Astrocyte of the cerebellum (primary cell): ENCODE measurements around the gene REN.

ENCODE experiments used
- DNase-seq: peaks from one replicate; pipeline ENCODE4 v3.0.0-alpha.2; 2011; ENCODE audit warnings: low read depth
- H3K4me3 ChIP-seq: 2 replicates; pipeline ENCODE4 v1.5.1; 2011; ENCODE audit warnings: mild to moderate bottlenecking, low read depth, low read length, moderate library complexity
- in situ Hi-C: cut with HindIII; loops from 2 replicates; pipeline ENCODE4 v1.10.0; 2017; ENCODE audit warnings: low sequenced_read_pairs
- TF ChIP-seq, protein P1 (sequence below): IDR thresholded peaks from 2 replicates; pipeline ENCODE4 v1.5.1; 2012; ENCODE audit warnings: low read length, low read depth, moderate library complexity, mild to moderate bottlenecking; ENCODE audit errors: missing control alignments

REN gene

DNA sequence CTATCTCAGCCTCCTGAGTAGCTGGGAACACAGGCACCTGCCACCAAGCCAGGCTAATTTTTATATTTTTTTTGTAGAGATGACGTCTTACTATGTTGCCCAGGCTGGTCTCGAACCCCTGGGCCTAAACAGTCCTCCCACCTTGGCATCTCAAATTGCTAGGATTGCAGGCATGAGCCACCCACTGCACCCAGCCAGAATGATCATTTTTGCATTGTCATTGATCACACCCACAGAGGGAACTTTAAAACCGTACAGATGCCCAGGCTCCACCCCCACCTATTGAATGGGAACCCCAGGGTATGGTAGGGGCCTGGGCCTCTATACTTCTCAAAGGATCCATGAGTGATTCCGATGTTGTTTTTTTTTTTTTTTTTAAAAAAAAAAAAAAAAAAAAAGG, 51.0 kb downstream of the REN start:
- no peak for DNase-seq
- TF ChIP-seq, protein P1, sequence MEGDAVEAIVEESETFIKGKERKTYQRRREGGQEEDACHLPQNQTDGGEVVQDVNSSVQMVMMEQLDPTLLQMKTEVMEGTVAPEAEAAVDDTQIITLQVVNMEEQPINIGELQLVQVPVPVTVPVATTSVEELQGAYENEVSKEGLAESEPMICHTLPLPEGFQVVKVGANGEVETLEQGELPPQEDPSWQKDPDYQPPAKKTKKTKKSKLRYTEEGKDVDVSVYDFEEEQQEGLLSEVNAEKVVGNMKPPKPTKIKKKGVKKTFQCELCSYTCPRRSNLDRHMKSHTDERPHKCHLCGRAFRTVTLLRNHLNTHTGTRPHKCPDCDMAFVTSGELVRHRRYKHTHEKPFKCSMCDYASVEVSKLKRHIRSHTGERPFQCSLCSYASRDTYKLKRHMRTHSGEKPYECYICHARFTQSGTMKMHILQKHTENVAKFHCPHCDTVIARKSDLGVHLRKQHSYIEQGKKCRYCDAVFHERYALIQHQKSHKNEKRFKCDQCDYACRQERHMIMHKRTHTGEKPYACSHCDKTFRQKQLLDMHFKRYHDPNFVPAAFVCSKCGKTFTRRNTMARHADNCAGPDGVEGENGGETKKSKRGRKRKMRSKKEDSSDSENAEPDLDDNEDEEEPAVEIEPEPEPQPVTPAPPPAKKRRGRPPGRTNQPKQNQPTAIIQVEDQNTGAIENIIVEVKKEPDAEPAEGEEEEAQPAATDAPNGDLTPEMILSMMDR: no peak
- in situ Hi-C loops: no loop called here
- no peak overlapping the region for H3K4me3 ChIP-seq

DNA sequence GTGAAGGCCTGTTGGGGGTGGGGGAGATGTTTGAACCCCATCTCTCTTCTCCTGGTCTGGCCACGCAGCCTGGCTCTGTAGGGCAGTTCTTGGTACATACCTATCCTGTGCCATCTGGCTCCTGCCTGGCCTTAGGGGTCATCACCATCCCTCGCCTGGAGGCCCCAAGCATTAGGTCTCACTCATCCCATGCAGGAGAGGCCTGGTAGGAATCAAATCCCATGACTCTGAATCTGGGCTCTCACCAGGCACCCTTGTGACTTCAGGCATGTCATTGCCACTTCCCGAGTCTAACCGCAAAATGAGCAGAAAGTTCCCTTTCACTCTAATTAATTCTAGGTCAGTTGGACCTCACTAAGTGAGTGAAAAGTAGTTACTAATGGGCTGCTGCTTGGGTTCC, 51.5 kb downstream of the REN start:
- TF ChIP-seq, protein P1: no peak
- in situ Hi-C loops: no loop called here
- no peak for DNase-seq
- H3K4me3 ChIP-seq: no peak overlapping the region

DNA sequence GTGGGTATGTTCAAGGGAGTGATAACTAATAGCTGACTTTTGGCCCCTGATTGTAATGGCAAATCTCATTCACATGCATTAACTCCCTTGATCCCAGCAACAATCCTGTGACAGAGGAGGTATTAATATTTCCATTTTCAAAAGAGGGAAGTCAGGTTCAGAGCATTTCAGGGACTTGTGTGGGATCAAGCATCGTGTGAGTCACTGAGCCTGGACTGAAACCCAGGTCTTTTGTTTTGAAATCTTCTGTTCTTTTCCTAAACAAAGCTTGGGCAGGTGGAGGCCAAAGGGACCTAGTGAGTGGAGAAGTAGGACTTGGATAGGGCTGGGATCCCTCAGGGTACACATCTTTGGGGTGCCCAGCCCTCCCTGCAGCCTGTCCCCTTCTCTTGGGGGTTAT, 52.2 kb downstream of the REN start:
- in situ Hi-C loops: no loop called here
- H3K4me3 ChIP-seq: no peak overlapping the region
- TF ChIP-seq, protein P1: no peak
- DNase-seq: no peak

DNA sequence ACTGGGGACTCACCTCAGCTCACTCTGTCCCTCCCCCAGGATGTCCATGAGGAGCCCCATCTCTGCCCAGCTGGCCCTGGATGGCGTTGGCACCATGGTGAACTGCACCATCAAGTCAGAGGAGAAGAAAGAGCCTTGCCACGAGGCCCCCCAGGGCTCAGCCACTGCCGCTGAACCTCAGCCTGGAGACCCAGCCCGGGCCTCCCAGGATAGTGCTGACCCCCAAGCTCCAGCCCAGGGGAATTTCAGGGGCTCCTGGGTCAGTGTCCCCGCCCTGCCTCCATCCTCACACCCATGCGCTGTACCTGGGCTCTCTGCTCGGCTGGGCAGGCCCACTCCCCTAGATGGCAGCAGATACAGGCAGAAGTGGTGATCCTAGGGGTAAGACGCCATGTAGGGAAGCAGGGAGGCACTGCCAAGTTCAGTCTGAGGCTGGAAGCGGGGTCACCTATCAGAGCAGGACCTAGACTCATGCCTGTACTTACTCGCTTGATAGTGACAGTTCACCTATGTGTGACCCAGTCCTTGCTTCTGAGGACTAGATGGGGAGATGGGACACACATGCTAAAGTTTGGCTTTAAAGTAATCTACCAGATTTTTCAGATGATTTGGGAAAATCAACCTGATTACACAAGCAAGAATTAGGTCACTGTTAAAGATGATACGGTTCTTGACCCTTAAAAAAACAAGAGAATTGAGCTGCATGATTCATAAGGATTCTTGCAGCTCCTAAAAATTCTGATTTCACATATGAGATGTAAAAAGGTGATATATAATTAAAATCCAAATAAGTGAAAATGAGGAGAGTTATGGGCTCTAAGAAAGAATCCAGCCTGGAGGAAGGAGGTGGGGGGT, 53.0 kb downstream of the REN start:
- DNase-seq: no peak
- TF ChIP-seq, protein P1: no peak
- in situ Hi-C loops: no loop called here
- H3K4me3 ChIP-seq: no peak overlapping the region

DNA sequence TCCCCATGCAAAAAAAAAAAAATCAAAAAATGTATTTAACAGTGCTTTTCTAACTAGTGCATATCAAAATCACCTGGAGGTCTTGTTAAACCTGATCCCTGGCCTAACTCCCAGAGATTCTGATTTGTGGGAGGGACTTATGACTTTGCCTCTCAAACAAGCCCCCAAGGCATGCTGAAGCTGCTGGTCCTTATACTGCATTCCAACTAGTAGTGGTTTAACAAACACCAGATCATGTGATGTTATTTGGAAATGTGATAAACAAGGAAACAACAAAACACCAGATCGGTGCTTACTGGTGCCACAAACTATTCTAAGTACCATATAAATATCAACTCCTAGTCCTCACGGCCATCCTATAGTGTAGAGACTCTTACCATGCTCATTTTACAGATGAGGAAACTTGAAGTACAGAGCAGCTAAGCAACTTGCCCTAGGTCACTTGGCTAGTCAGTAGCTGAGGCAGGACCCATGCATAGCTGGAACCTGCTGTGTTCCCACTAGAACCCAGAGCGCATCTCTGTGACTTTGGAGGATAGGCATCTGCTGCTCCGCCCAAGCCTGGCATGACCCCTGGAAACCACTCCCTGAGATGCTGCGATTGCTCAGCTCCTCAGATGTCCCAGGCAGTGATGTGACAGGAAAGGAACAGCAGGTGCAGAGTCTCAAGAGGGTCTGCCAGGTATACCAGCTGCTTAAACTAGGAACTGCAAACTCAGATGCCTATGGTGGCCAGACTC, 55.1 kb downstream of the REN start:
- H3K4me3 ChIP-seq: no peak overlapping the region
- in situ Hi-C loops: no loop called here
- no peak for DNase-seq
- TF ChIP-seq, protein P1: no peak

DNA sequence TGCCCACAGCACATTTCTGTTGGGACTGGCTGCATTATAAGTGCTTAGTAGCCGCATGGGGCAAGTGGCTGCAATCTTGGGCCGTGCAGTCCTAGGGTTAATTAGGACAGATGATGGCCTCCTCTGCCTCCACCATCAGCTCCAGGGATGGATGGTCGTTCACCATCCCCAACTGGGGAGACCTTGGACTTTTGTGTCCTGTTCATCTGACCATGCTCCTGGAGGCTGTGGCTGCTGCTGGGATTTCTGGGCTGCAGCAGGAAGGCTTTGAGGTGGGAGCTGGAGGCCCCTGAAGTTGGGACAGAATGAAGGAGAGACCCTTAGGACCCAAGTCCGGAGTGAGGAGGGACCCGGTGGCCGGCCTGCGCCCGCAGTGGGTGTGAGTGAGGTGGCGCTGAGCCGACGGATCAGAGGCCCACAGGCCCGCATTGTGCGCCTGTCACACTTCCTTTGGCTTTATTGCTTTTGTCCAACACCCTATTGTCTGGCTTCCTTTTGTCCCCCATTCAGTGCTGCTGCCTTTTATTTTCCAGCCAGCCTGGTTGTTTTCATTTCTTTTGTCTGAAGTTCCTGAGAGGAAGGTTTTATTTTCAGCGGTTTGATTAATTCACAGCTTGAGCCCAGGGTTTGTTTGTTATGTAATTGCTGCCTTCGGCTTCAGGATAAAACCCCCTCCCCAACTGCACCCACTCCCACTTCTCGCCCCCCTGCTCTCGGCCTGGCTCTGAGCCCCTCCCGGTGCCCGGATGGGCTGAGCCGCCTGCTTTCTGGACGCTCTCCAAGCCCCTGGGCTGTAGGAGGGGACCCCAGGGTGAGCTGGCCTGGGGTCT, 57.6 kb downstream of the REN start:
- DNase-seq: no peak
- TF ChIP-seq, protein P1: no peak
- no peak overlapping the region for H3K4me3 ChIP-seq
- in situ Hi-C loops: no loop called here
